GM19238 (cell line): Measurements from ENCODE around the gene COMMD10.
"Not testable (repeated sequence)": the region's sequence is repeated elsewhere in the genome, so short reads cannot be mapped to it uniquely, and the experiment has no call there.

ENCODE experiments used
- DNase-seq: peaks from one replicate; pipeline ENCODE4 v3.0.0; 2011; ENCODE audit warnings: low spot score; ENCODE audit not compliant: insufficient read length

The COMMD10 gene

GRCh38 chr5:116097301-116097700, 12.5 kb downstream of the COMMD10 start:
- no peak for DNase-seq

GRCh38 chr5:116098998-116099397, 14.2 kb downstream of the COMMD10 start:
- DNase-seq = no peak

- not testable (repeated sequence) for DNase-seq
These were observed 20.1 kb downstream of the COMMD10 start for GRCh38 chr5:116104941-116105340.

GRCh38 chr5:116115163-116115562, 30.3 kb downstream of the COMMD10 start:
- no peak for DNase-seq

- no peak for DNase-seq
These were observed 45.6 kb downstream of the COMMD10 start for GRCh38 chr5:116130471-116130870.

GRCh38 chr5:116130976-116131375, 46.2 kb downstream of the COMMD10 start:
- DNase-seq = no peak

GRCh38 chr5:116133281-116133680, 48.5 kb downstream of the COMMD10 start:
- no peak for DNase-seq

- peak; percentile 5 for DNase-seq
These were observed 50.5 kb downstream of the COMMD10 start for GRCh38 chr5:116135344-116135743.

GRCh38 chr5:116137544-116138378, 52.9 kb downstream of the COMMD10 start:
- peak; percentile 6 for DNase-seq

- DNase-seq = no peak
These were observed 57.7 kb downstream of the COMMD10 start for GRCh38 chr5:116142495-116142894.

- no peak for DNase-seq
These were observed 59.3 kb downstream of the COMMD10 start for GRCh38 chr5:116144103-116144502.

GRCh38 chr5:116144991-116145390, 60.2 kb downstream of the COMMD10 start:
- no peak for DNase-seq

GRCh38 chr5:116145416-116145815, 60.6 kb downstream of the COMMD10 start:
- no peak for DNase-seq

GRCh38 chr5:116152169-116152568, 67.3 kb downstream of the COMMD10 start:
- no peak for DNase-seq

- no peak for DNase-seq
These were observed 68.9 kb downstream of the COMMD10 start for GRCh38 chr5:116153687-116154174.

GRCh38 chr5:116154252-116154651, 69.4 kb downstream of the COMMD10 start:
- no peak for DNase-seq

GRCh38 chr5:116154931-116155330, 70.1 kb downstream of the COMMD10 start:
- DNase-seq = no peak

- DNase-seq = no peak
These were observed 73.1 kb downstream of the COMMD10 start for GRCh38 chr5:116157902-116158301.

- DNase-seq = no peak
These were observed 74.2 kb downstream of the COMMD10 start for GRCh38 chr5:116159006-116159405.

GRCh38 chr5:116174111-116174510, 89.3 kb downstream of the COMMD10 start:
- no peak for DNase-seq

- DNase-seq = no peak
These were observed 91.3 kb downstream of the COMMD10 start for GRCh38 chr5:116176121-116176520.

- no peak for DNase-seq
These were observed 94.1 kb downstream of the COMMD10 start for GRCh38 chr5:116178925-116179324.

GRCh38 chr5:116209166-116209565, 124.3 kb downstream of the COMMD10 start:
- DNase-seq = no peak
